SHP77 (cell line): ENCODE measurements around the gene UBR3.

Experiments used
- DNase-seq, 2 experiments: peaks; one replicate each; lab custom pipeline; 2025; lab: John Stamatoyannopoulos, UW

UBR3 gene

GRCh38 chr2:170005702-170006101 lies 178.4 kb downstream of the UBR3 start:
- no peak for DNase-seq

- DNase-seq: no peak
Observed at GRCh38 chr2:170006587-170007325, 179.5 kb downstream of the UBR3 start.

- DNase-seq: no peak
Observed at GRCh38 chr2:170009209-170009608, 182.0 kb downstream of the UBR3 start.

- DNase-seq: no peak
Observed at GRCh38 chr2:170012773-170013172, 185.5 kb downstream of the UBR3 start.

- no peak for DNase-seq
Observed at GRCh38 chr2:170013802-170014551, 186.7 kb downstream of the UBR3 start.

GRCh38 chr2:170014769-170015168 lies 187.5 kb downstream of the UBR3 start:
- no peak for DNase-seq

- DNase-seq: no peak
Observed at GRCh38 chr2:170017860-170018532, 190.7 kb downstream of the UBR3 start.

- no peak for DNase-seq
Observed at GRCh38 chr2:170019060-170019805, 192.0 kb downstream of the UBR3 start.

- DNase-seq: no peak
Observed at GRCh38 chr2:170020777-170021176, 193.5 kb downstream of the UBR3 start.

- DNase-seq: no peak
Observed at GRCh38 chr2:170022692-170023091, 195.4 kb downstream of the UBR3 start.

GRCh38 chr2:170024721-170025120 lies 197.5 kb downstream of the UBR3 start:
- DNase-seq: no peak

- DNase-seq: no peak
Observed at GRCh38 chr2:170025223-170025622, 198.0 kb downstream of the UBR3 start.

GRCh38 chr2:170026361-170026760 lies 199.1 kb downstream of the UBR3 start:
- no peak for DNase-seq

- DNase-seq: no peak
Observed at GRCh38 chr2:170029551-170029950, 202.3 kb downstream of the UBR3 start.

- no peak for DNase-seq
Observed at GRCh38 chr2:170030040-170030439, 202.8 kb downstream of the UBR3 start.

- DNase-seq: no peak
Observed at GRCh38 chr2:170031288-170031687, 204.0 kb downstream of the UBR3 start.

GRCh38 chr2:170034596-170034995 lies 207.3 kb downstream of the UBR3 start:
- no peak for DNase-seq

GRCh38 chr2:170038734-170039133 lies 211.5 kb downstream of the UBR3 start:
- DNase-seq: no peak

- no peak for DNase-seq
Observed at GRCh38 chr2:170039401-170040172, 212.3 kb downstream of the UBR3 start.

GRCh38 chr2:170044751-170045478 lies 217.7 kb downstream of the UBR3 start:
- DNase-seq: no peak
